Measurements from ENCODE around the gene PLEKHD1.

The PLEKHD1 gene

DNA sequence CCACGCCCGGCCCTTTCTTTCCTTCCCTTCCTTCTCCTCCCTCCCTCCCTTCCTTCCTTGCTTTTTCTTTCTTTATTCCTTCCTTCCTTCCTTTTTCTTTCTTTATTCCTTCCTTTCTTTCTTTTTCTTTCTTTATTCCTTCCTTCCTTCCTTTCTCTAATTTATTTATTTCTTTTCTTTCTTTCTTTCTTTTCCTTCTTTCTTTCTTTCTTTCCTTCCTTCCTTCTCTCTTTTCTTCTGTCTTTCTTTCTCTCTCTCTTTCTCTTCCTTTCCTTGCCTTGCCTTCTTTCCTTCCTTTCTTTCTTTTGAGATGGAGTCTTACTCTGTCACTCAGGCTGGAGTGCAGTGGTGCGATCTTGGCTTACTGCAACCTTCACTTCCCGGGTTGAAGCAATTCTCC lies 74.2 kb downstream of the PLEKHD1 start:
- no peak for DNase-seq

DNA sequence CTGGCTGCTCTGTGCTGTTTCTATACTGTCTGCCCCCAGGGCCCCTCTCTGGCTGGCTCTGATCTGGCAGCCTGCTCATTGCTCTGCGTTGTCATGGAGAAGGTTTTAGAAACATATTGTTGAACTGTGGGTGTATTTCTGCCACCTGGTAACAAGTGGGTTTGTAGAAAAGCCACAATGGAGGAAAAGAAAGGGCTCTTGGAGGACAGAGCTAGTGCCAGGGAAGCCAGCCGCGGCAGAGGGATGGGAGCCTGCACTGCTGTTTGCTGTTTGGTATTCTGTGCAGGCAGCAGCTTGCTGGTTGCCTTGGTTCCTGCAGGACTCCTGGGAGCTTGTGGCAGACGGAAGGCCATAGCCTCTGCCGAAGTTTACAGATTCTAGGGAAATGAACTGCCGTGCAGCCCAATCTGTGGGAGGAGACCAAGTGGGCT lies 75.1 kb downstream of the PLEKHD1 start:
- DNase-seq, result no peak

DNA sequence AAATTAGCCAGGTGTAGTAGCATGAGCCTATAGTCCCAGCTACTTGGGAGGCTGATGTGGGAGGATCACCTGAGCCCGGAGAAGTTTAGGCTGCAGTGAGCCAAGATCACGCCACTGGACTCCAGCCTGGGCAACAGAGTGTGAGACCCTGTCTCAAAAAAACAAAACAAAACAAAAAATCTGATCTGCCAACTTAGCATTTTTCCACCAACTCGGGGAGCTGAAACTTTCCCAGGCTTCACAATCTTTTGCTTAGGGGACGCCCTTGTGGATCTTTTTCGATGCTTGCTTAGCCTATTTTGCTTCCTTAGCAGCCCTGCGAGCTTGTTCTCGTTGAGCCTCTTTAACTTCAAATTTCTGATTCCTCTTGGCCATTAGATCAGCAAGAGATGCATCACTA lies 76.3 kb downstream of the PLEKHD1 start:
- no peak for DNase-seq

DNA sequence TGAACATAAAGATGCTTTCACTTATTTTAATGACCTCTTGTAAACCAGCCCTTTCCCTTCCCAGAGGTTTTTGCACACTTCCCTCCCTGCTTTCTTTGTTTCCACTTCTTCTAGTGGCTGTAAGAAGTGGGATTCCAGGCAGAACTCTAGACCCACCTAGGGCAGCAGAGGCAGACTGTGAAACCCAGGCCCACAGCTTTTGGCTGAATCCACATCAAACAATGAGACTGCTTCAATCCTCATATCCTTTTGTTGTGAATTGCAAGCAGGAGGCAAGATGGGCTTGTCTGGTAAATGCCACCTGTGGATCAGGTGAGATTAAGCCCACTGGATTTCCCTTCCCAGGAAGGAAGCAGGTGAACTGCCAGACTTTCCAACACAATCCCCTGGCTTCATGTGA lies 77.4 kb downstream of the PLEKHD1 start:
- DNase-seq, result no peak

DNA sequence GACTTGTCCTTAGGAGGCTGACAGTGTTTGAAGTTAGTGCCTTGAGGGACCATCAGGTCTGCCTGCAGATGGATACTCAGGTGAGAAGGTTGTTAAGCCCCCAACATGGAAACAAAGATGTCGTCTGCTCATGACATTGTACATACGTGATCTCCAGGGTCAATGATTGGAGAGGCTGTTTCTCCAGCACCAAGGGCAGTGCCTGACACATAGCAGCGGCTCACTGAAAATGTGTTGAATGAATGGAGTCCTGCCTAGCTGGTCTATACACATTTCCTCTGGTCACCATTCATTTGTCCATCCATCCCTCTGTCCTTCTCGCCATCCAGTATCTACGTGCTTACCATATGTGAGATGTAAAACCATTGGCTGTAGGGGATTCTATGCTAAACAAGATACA lies 83.0 kb downstream of the PLEKHD1 start:
- no peak for DNase-seq

DNA sequence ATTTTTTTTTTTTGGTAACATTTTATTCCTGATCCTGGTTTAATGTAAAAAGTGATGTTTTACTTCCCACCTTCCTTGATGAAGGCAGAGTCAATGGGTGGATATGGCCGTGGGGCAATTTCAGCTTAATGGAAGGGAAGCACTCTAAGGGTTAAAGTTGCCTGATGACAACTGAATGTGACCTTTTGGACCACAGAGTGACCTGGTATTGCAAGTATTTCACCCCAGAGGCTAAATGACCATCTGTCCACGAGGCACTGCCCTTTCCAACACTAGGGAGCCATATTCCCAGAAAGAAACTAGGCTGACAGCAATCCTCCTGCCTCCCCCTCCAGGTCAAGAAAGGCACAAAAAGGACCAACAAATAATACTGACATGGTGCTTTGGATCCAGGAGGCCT lies 85.3 kb downstream of the PLEKHD1 start:
- DNase-seq, result no peak

DNA sequence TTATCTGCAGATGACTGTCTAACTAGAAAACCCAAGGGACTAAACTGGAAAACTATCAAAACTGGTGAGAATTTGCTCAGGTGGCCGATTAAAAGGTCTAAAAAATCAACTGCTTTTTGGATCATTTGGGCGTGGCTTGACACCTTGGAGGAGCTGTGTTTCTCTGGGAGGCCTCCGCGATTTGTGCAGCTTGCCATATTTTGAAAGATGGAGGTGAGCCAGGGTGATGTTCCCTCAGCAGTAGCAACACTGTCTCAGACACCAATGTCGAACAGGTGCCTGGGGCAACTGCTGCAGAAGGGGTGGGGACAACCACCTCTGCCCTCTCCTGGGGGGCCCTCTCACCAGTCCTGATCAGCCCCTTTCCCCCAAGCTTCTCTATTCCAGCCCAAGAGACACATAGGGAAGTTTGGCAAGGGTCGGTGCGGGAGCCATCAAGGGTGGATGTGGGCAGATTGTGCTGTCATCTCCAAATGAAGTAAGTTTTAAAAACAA lies 86.4 kb downstream of the PLEKHD1 start:
- no peak for DNase-seq

DNA sequence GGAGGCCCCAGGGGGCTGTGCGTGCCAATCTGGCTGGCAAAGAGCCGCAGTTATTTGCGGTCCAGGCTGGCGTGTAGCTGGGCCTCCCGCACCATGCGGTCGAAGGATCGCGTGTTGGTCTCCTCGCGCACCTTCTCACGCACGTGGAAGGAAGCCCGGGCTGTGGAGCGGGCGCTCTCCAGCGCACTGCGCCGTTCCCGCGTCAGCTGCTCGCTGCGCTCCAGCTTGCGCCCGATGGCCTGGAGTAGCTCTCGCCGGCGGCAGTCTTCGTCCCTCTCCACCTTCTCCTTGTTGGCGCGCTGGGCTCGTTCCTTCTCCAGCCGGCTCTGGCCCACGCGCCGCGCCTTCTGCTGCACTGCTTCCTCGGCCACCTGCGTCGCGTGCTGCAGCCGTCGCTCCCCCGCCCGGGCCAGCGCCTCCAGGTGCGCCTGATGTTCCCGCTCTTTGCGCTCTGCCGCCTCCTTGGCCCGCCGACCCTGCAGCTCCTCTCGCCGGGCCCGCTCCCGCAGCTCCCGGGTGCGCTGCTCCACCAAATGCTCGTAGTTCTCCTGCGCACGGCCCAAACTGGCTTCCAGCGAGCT lies 87.0 kb downstream of the PLEKHD1 start:
- no peak for DNase-seq

DNA sequence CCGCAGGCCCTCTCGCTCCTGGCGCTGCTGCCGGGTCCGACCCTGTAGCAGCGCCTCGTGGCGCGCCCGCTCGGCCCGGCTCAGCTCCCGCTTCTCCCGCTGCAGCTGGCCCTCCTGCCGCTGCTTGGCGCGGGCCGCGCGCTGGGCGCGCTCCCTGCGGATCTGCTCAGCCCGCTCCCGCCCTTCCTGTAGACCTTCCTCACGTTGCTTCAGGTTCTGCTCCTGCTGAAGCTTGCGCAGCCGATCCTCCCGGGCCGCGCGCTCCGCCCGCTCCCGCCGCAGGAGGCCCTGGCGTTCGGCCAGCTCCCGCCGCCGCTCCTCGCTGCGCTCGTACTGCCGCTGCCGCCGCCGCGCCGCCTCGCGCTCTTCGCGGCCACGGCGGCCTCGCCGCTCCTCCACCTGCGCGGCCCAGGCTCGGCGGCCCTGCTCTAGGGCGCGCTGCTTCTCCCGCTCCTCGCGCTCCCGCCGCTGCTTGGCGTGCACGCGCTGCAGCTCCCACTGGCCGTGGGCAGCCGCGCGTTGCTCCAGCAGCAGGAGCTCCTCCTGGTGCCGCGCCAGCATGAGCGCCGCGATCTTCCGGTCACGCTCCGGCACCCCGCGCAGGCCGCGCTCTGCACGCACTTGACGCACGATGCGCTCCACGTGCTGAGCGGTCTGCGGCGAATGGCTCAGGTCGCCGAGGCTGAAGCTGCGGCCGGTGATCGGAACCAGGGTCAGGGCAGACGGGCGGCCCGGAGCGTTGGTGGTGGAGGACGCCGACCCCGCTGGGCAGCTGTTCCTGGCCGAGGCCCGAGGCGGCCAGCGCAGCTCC lies 87.7 kb downstream of the PLEKHD1 start:
- DNase-seq, result no peak

DNA sequence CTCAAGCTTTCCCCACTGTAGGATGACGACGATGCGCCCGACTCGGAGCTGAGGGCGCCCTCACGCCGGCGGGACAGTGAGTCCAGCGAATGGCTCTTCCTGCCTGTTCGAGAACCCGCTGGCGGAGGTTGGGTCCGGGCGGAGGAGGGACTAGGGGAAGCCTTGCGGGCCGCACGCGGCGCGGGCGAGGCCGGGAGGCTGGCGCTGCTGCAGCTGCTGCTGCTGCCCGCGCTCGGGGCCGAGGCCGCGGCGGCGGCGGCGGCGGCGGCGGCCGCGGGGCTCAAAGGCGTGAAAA lies 88.3 kb downstream of the PLEKHD1 start:
- DNase-seq, result no peak

DNA sequence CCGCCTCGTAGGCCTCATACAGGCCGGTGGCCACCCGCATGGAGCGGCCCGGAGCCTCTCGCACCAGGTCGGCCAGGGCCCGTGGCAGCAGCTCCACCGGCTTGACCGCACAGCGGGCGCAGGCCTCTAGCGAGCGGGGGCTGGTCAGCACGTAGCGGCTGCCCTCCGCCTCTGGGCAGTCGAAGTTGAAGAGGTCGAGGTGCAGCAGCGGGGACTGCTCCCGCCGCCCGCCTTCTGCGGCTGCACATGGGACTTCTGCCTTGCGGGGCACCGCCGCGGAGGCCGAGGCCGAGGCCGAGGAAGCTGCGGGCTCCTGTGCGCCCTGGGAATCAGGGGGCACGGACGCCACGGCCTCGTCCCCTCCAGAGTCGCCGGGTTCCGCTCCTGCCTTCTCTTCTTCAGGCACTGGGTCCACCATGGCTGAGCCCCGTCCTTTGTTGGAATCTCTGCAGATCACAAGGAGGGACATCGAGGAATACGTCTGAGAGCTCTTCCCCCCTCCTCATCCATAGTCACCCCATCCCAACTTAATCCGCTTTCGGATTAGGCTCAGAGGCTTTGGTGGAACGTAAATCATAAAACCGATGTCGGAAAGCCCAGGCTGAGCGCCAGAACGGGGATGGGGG lies 88.8 kb downstream of the PLEKHD1 start:
- no peak for DNase-seq

DNA sequence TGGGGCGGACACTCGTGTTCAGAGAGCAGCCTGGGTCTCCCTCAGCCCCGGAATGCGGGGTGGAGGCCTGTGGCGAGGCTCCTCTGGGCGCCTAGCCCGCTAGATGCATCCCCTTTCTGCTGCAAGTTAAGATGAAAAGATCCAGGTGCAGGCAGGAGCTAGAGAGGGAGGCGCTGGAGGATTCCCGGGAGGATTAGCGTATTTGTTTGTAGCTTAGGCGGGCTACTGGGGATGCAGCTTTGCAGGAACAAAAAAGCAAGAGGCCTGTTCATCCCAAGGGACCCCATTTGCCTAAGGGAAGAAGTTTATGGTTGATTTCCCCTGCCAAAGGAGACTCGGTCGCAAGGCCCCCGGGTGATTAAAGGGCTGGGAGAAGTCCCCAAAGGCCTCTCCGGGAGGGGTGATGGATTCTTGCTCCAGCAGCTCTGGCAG lies 89.3 kb downstream of the PLEKHD1 start:
- no peak for DNase-seq

DNA sequence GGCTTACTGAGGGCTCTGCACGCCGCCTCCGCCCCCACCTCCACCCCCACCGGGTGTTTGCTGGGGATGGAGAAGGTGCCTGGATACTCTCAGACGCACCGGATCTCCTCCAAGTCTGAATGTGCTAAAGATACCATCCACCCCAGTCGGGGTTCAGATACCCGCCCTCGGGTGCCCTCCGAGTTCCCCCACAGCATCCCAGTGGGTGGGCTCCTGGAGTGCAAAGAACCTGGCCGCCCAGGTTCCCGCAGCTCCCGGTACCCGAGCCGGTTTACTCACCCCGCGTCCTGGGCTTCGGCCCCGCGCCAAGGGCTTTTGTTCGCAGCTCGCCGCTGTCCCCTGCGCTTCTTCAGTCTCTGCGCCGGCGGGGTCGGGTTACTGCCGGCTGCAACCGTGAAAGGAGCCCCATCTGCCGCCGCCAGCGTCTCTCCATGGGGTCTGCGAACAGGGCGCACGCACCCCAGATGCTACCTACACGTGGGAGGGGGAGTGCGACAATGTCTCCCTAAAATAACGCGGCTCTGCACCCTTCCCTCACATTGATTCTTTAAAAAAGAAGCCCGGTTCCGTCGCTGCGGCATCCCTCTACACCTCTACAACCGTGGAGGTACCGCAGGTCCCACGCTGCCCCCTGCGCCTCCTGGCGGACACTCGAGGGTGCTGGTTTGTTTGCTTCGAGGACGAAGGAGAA lies 89.9 kb downstream of the PLEKHD1 start, which contains the start of gene CCDC177:
Gene CCDC177 (minus strand): TSS at position 609 of the 691 bp plus-strand sequence. CDS start 1,249 bp downstream, outside the sequence.
- peak; percentile 58 for DNase-seq

DNA sequence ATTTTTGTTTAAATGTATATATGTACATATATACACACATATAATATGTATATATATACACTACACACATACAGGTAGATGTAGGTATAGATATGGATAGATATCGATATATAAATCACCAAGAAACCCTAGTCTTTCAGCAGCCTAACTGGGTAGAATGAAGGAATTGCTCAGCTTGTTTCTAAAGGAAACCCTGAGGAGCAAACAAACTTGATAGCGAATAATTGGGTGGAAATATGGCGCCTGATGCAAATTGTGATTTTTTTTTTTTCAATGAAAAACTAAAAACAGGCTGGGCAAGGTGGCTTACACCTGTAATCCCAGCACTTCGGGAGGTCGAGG lies 90.4 kb downstream of the PLEKHD1 start:
- no peak for DNase-seq

DNA sequence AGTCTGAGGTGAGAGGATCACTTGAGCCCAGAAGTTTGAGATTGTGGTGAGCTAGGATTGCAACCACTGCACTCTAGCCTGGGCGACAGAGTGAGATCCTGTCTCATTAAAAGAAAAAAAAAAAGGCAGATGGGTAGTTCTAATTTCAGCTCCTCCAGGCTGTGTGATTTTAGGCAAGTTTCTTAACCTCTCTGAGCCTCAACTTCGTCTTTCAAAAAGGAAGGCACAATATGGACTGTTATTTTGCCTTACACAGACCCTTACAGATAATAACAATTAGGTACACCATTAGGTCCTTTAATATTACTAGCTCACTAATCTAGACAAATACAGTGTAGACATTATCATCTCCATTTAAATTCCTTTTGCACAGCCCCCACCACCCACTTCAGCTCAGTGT lies 94.9 kb downstream of the PLEKHD1 start:
- DNase-seq, result no peak

DNA sequence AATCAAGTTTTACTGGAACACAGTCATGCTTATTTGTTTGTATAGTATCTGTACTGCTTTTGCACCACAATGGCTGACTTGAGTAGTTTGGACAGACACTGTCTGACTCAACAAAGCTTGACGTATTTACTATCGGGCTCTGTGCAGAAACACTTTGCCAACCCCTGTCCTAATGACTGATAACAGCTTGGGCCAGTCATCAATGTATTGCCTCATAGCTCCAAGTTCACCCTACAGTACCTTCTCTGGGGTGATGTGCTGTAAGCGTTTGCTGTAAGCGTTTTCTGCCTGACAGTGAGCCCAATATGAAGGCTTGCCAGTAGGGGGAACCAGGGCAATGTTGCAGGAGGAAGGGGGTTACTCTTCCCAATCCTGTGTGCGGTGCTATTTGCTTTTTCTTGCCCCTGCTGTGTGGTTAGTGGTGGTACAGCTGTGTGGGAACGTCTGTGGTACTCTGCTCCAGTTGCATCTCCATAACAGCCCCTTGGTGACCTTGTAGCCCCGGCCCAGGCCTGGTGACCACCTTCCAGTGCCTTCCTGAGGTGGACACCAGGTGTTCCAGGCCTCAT lies 95.6 kb downstream of the PLEKHD1 start:
- DNase-seq, result peak; percentile 53
